HTERT RPE-1 (cell line): ENCODE results near the gene SP140.
"Not testable (repeated sequence)": the region's sequence is repeated elsewhere in the genome, so short reads cannot be mapped to it uniquely, and the experiment has no call there.

Experiments used
- in situ Hi-C: fragments of 300-500 bp; cut with MboI; formaldehyde crosslinking; loops from 4 replicates; pipeline ENCODE4 v1.14.3; 2020; ENCODE audit warnings: low sequenced_read_pairs

SP140 gene

GRCh38 chr2:230324503-230324902 lies 99.0 kb downstream of the SP140 start:
- in situ Hi-C loops, result no loop called here

DNA sequence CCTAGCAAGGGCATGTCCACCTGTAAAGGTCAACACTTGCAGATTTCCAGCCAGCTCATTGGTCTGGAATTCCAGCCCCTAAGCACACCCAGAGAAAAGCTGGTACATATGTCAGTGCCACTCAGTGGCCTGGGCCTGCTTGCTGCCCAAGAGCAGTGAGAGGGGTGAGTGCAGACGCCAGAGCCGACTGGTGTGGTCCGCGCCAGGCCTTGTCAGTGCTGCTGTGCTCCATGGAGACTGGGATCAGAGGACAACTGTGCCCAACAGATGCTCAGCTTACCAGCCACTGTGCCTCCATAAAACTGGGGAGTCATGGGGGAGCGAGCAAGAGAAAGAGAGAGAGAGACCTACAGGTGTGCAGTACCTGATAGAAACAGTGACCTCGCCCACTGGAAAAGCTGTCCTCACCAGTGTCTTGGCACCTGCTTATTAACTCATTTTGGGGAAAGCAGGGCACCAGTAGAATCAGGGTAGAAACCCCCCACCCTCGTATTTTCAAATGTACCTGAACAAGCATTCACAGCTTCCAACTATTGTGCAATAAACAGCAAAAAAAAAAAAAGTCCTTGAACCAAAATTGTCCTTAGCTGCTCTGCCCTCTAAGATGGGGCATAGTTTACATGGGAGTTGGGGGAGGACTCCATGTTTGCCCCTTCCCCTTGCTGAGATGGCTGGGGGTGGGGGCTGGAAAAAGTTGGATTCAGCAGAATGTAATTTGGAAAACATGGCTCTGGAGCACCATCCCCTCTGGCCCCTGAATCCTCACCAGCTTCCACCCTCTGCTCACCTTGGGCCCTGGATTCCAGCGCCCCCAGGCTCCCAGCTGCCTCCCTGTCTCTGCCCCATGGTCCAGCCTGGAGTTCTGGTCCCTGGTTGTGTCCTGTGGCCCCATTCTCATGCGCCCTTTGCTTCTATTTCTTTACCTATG lies 100.0 kb downstream of the SP140 start:
- in situ Hi-C loops, result no loop called here

DNA sequence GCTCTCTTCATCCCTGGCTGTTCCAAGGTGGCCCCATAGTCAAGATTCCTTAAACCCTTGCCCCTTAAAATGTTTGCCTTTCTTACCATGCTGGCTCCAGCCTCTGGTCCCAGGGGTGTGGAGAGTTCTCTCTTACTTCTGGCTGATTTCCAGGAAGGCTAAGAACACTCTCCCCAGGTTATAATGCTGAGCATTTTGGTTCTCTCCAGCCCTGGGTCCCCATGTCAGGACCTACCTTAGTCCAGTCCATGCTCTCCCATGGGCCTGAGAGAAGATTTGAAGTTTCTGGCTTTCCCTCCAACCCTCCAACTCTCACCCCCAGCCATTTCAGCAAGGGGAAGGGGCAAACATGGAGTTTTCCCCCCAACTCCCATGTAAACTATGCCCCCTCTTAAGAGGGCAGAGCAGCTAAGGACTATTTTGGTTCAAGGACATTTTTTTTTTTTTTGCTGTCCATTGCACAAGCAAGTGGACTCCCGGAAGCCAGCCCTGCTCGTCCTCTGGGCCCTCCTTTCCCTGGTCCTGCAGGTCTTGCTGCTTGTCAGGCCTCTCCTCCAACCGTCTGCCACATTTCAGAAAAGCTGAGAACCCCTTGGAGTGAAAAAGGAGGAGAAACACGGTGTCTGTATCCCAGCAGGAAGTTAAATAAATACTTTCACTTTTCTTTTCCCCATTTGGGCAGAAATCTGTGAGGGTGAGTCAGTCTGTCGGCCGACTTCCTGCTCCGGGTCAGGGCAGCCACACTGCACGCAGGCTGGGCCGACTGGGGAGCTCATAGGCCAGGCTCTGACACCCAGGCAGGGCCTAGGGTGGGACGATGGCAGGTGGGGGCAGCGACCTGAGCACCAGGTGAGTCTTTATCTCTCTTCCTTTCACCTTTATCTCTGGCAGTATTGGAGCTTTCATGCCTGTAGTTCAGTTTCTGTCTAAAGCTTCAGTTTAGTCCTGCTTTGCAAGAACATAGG lies 101.2 kb downstream of the SP140 start, which contains the start of gene SP140L:
Gene SP140L, plus strand, starts transcription at position 741 of the 965 bp plus-strand sequence. Its CDS starts 77 bp downstream, at position 818.
- in situ Hi-C loops, result no loop called here

DNA sequence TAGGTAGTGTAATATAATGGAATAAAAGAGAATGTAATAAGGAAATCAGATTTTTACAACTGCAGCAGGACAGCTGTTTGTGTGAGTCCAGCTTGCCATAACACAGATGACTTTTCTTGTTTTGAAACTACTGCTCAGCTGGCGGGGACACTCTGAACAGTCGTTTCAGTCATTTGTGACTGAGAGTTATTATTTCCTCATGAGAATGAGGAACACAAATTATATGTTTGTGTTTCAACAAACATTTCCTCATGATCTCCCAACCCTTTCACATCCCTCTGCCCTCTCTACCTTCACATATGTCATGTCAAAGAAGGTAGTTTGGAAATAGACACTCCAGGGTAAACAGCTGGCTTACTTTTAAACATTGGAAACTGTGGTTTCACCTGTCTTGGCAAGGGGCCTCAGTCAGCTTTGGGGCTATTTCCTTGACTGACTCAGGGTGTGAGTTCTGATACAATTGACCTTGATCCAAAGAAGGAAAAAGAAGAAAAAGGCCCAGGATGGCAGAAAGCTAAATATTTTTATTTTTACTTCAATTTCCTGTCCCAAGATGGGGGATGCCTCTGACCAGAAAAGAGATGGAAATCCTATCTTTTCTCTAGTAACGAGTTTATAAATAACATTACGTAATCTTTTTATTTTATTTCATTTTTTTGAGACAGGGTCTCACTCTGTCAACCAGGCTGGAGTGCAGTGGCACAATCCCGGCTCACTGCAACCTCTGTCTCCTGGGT lies 102.0 kb downstream of the SP140 start:
- in situ Hi-C loops, result no loop called here

- in situ Hi-C loops, result no loop called here
These were observed 102.6 kb downstream of the SP140 start for GRCh38 chr2:230328155-230328458.

DNA sequence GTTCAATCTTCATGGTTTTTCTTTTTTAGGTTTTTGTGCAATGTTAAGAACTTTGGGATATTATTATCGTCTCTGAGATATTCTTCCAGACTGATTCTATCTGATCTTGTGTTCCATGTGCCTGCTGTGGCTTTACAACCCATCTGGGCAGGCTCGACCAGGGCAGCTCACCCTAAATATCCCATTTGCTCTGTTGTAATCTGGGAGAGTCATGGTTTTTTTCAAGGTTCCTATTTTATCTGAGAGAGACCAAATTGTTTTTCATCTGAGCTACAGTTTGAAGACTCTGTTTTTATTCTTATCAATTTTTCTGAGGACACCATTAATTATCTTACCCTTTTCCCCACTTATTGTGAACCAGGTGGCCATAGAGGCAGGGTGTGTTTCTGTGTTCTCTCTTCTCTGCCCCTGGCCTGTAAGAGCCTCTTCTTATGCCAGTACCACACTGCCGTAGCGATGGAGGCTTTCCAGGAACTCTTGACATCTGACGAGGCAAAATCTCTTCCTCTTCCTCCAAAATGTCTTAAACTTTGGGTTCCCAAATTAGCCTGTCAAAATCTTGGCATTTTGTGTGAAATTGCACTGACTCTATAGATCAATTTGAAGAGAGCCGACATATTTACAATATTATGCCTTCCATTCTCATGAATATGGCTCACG lies 104.5 kb downstream of the SP140 start:
- in situ Hi-C loops, result no loop called here

- in situ Hi-C loops, result no loop called here
These were observed 105.2 kb downstream of the SP140 start for GRCh38 chr2:230330725-230331124.

DNA sequence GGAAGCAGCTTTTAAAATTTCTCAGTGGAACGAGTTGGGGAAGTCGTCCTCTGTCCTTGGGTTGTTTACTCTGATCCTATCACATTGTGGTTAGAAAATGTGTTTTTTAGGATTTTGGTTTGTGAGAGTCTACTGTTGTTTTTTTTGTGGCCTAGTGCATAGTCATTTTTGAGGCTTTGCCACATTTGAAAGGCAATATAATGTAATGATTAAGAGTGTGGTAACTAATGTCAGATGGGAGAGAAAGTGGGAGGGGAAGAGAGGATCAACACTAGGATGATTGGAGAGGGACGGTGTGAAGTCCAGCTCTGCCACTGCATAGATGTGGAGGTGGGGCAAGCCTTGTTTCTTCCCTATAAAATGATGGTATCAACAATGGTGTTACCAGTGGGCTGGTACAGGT lies 109.9 kb downstream of the SP140 start:
- in situ Hi-C loops, result no loop called here

- in situ Hi-C loops, result no loop called here
These were observed 110.4 kb downstream of the SP140 start for GRCh38 chr2:230335864-230336506.

- in situ Hi-C loops, result not testable (repeated sequence)
These were observed 116.5 kb downstream of the SP140 start for GRCh38 chr2:230341936-230342528.

GRCh38 chr2:230343041-230343624 lies 117.6 kb downstream of the SP140 start:
- in situ Hi-C loops, result not testable (repeated sequence)

GRCh38 chr2:230343747-230344146 lies 118.2 kb downstream of the SP140 start:
- in situ Hi-C loops, result no loop called here

DNA sequence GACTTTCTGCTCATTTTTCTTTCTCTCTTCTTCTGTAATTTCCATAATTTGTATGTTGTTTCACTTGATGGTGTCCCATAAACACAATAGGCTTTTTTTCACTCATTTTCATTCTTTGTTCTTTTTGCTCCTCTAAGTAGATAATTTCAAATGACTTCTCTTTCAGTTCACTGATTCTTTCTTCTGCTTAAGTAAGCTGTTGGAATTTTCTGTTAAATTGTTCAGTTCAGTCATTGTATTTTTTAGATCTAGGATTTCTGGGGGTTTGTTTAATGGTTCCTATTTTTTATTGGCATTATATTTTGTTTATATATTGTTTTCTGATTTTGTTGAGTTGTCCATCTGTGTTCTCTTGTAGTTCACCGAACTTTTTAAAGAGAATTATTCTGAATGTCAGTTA lies 120.9 kb downstream of the SP140 start:
- in situ Hi-C loops, result no loop called here

DNA sequence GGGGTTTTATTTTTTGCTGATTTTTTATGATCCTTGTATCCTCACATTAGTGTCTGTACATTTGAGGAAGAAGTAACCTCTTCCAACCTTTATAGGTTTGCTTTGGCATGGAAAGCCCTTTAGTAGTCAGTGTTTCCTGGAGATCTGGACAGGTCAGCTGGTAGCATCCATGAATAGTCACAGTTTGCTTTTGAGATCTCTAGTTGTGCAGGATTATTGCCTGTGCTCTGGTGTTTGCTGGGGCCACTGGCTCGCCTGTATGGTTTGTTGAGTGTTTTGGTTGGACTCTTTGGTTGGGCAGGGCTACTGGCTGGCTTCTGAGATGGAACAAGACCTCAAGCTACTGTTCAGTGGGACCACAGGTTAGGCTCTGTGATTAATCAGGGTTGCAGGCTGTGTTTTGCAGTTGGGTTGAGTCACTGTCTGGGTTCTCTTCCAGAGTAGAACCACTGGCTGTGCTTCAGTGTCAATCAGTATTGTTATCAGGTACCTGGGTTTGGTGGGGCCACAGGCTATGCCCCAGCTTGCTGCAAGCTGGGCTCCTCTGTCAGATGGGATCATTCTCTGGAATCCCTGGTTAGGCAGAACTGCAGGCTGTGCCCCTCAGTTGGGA lies 121.5 kb downstream of the SP140 start:
- in situ Hi-C loops, result no loop called here

DNA sequence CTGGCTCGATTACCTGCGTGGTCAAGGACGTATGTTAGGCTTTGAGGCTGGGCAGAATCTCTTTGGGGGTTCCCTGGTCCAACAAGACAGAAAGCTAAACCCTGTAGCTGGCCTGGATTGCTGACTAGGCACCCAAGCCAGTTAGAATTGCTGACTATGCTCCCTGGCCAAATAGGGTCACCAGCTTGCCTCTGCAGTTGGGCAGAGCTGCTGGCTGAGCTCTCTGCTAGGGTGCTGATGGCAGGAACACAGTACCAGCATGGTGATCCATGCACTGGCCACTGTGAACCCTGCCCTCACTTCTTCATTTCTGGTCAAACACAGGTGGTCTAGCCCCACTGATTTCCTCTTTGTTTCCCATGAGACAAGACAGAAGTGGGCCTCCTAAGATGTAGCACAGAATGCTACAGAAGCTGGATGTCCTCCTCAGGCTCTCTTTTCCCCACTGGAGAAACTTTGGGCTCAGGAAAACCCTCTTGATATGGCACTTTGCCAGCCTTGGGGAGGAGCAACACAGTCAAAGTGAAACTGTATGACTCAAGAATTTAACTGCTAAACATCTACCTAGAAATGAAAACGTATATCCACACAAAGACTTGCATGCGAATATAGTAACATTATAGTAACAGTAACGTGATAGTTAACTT lies 122.2 kb downstream of the SP140 start:
- in situ Hi-C loops, result no loop called here

DNA sequence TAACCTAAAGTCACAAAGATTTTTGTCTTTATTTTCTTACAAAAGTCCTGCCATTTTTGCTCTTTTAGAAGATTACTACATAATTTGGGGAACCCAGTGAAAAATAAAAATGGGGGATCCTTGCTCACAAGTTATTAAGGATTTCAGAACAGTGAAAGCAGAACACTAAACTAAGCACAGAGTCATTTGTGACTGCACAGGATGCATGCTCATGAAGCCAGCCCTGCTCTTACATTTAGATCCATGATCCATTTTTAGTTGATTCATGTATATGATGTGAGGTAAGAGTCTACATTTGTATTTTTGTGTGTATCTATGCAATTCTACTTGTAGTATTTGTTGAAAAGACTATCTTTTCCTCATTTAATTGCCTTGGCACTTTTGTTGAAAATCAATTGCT lies 123.3 kb downstream of the SP140 start:
- in situ Hi-C loops, result no loop called here

GRCh38 chr2:230356084-230356483 lies 130.5 kb downstream of the SP140 start:
- in situ Hi-C loops, result no loop called here

- in situ Hi-C loops, result no loop called here
These were observed 132.8 kb downstream of the SP140 start for GRCh38 chr2:230358305-230358704.
